Muscle layer of duodenum (tissue), 2 donors: ENCODE results near the gene EPHA8.
A peak's percentile ranks its signal among the peaks of the same experiment; 100 is the strongest.

ENCODE experiments used
- H3K27ac ChIP-seq: one replicate; pipeline ENCODE4 v1.7.0; 2013; ENCODE audit warnings: mild to moderate bottlenecking, low read length
- H3K27me3 ChIP-seq: one replicate; pipeline ENCODE4 v1.7.0; 2013; ENCODE audit warnings: low read depth, mild to moderate bottlenecking, control low read depth, low read length
- H3K36me3 ChIP-seq, 2 donors: one replicate each; pipeline ENCODE4 v1.7.0; 2013; ENCODE audit warnings: low read length in 2 of 2, control low read depth in 1 of 2, mild to moderate bottlenecking in 1 of 2; ENCODE audit not compliant: insufficient read depth in 2 of 2, control insufficient read depth in 1 of 2
- H3K4me1 ChIP-seq, 2 donors: one replicate each; pipeline ENCODE4 v1.7.0; 2013; ENCODE audit warnings: low read length in 2 of 2, mild to moderate bottlenecking in 2 of 2, control low read depth in 1 of 2, moderate library complexity in 1 of 2; ENCODE audit not compliant: insufficient read depth in 2 of 2, control insufficient read depth in 1 of 2
- H3K4me3 ChIP-seq, 2 donors: one replicate each; pipeline ENCODE4 v1.7.0; 2013; ENCODE audit warnings: low read length in 2 of 2, low read depth in 1 of 2, mild to moderate bottlenecking in 1 of 2
- H3K9me3 ChIP-seq, 2 donors: one replicate each; pipeline ENCODE4 v1.7.0; 2013; ENCODE audit warnings: low read length in 2 of 2, control low read depth in 1 of 2, mild to moderate bottlenecking in 1 of 2; ENCODE audit not compliant: control insufficient read depth in 1 of 2
- donor health status: healthy.

EPHA8 gene

GRCh38 chr1:22562584-22563583 is at the start of gene EPHA8:
Gene EPHA8, plus strand, starts transcription at chr1:22563489. Its CDS starts 147 bp downstream, at chr1:22563636.
- Histone ChIP-seq H3K4me3 (no peak within 1 kb of the TSS), H3K27me3 (peaks cover 39% of the 10 kb centered on the region), H3K36me3 (no peaks in the 10 kb centered on the region), H3K4me1 (peaks cover 0 to 7% of the 10 kb centered on the region in 2 donors), H3K9me3 (no peaks in the 10 kb centered on the region), H3K27ac (no peak within 1 kb of the TSS)

GRCh38 chr1:22516906-22517571 is 46.2 kb upstream of the EPHA8 start:
- Histone ChIP-seq H3K27ac (no peak overlapping the region), H3K9me3 (no peaks in the 10 kb centered on the region), H3K4me1 (peaks cover 0 to 9% of the 10 kb centered on the region in 2 donors), H3K36me3 (peaks cover 81 to 93% of the 10 kb centered on the region in 2 donors), H3K27me3 (no peaks in the 10 kb centered on the region), H3K4me3 (no peak overlapping the region)

GRCh38 chr1:22517956-22518355 is 45.3 kb upstream of the EPHA8 start:
- peak overlapping the region; percentile 4 for H3K27ac ChIP-seq
- no peaks in the 10 kb centered on the region for H3K27me3 ChIP-seq
- peaks cover 77 to 89% of the 10 kb centered on the region in 2 donors for H3K36me3 ChIP-seq
- peaks cover 0 to 9% of the 10 kb centered on the region in 2 donors for H3K4me1 ChIP-seq
- no peak overlapping the region for H3K4me3 ChIP-seq
- H3K9me3 ChIP-seq, result no peaks in the 10 kb centered on the region

GRCh38 chr1:22518379-22518778 is 44.9 kb upstream of the EPHA8 start:
- Histone ChIP-seq H3K4me1 (peaks cover 0 to 9% of the 10 kb centered on the region in 2 donors), H3K27me3 (no peaks in the 10 kb centered on the region), H3K4me3 (no peak overlapping the region), H3K27ac (no peak overlapping the region), H3K36me3 (peaks cover 76 to 90% of the 10 kb centered on the region in 2 donors), H3K9me3 (no peaks in the 10 kb centered on the region)

GRCh38 chr1:22520871-22521270 is 42.4 kb upstream of the EPHA8 start:
- no peak overlapping the region for H3K27ac ChIP-seq
- no peaks in the 10 kb centered on the region for H3K27me3 ChIP-seq
- no peaks in the 10 kb centered on the region for H3K9me3 ChIP-seq
- peaks cover 0 to 9% of the 10 kb centered on the region in 2 donors for H3K4me1 ChIP-seq
- H3K36me3 ChIP-seq, result peaks cover 71 to 93% of the 10 kb centered on the region in 2 donors
- H3K4me3 ChIP-seq, result no peak overlapping the region

GRCh38 chr1:22521692-22522091 is 41.6 kb upstream of the EPHA8 start:
- Histone ChIP-seq H3K27ac (no peak overlapping the region), H3K4me1 (peaks cover 0 to 9% of the 10 kb centered on the region in 2 donors), H3K9me3 (no peaks in the 10 kb centered on the region), H3K36me3 (peaks cover 70 to 93% of the 10 kb centered on the region in 2 donors), H3K27me3 (no peaks in the 10 kb centered on the region), H3K4me3 (no peak overlapping the region)

GRCh38 chr1:22522221-22522743 is 41.0 kb upstream of the EPHA8 start:
- H3K4me3 ChIP-seq, result no peak overlapping the region
- H3K27me3 ChIP-seq, result no peaks in the 10 kb centered on the region
- H3K9me3 ChIP-seq, result no peaks in the 10 kb centered on the region
- peaks cover 69 to 92% of the 10 kb centered on the region in 2 donors for H3K36me3 ChIP-seq
- no peak overlapping the region for H3K27ac ChIP-seq
- H3K4me1 ChIP-seq, result peaks cover 0 to 9% of the 10 kb centered on the region in 2 donors

- Histone ChIP-seq H3K27me3 (no peaks in the 10 kb centered on the region), H3K4me3 (no peak overlapping the region), H3K36me3 (peaks cover 60 to 78% of the 10 kb centered on the region in 2 donors), H3K4me1 (peaks cover 0 to under 1% of the 10 kb centered on the region in 2 donors), H3K9me3 (no peaks in the 10 kb centered on the region), H3K27ac (no peak overlapping the region)
These were observed 38.8 kb upstream of the EPHA8 start for GRCh38 chr1:22524481-22524880.

- Histone ChIP-seq H3K4me1 (peaks cover 4 to 5% of the 10 kb centered on the region in 2 donors), H3K36me3 (peaks cover 52 to 72% of the 10 kb centered on the region in 2 donors), H3K9me3 (no peaks in the 10 kb centered on the region), H3K27me3 (no peaks in the 10 kb centered on the region), H3K4me3 (no peak overlapping the region), H3K27ac (no peak overlapping the region)
These were observed 38.1 kb upstream of the EPHA8 start for GRCh38 chr1:22525211-22525610.

- Histone ChIP-seq H3K4me1 (peaks cover 4 to 9% of the 10 kb centered on the region in 2 donors), H3K27ac (no peak overlapping the region), H3K27me3 (no peaks in the 10 kb centered on the region), H3K4me3 (no peak overlapping the region), H3K36me3 (peaks cover 48 to 68% of the 10 kb centered on the region in 2 donors), H3K9me3 (no peaks in the 10 kb centered on the region)
These were observed 37.6 kb upstream of the EPHA8 start for GRCh38 chr1:22525646-22526045.

GRCh38 chr1:22526098-22526497 is 37.2 kb upstream of the EPHA8 start:
- Histone ChIP-seq H3K36me3 (peaks cover 44 to 63% of the 10 kb centered on the region in 2 donors), H3K27me3 (no peaks in the 10 kb centered on the region), H3K4me3 (no peak overlapping the region), H3K27ac (no peak overlapping the region), H3K4me1 (peaks cover 4 to 13% of the 10 kb centered on the region in 2 donors), H3K9me3 (no peaks in the 10 kb centered on the region)
